Astrocyte (in vitro differentiated cells and primary cell): ENCODE data around the gene AAMP. TPM values are rescaled to one million over a fixed set of nuclear protein-coding genes. Genes with fewer than 3 reads are reported as not detected.

Experiments used
- DNase-seq: peaks from one replicate; pipeline ENCODE4 v3.0.0-alpha.2; 2010; ENCODE audit warnings: low read depth
- FAIRE-seq: peaks from 2 replicates; lab custom pipeline; 2011; peaks lifted over from hg19 to GRCh38; lab: Jason Lieb, UNC
- H2AFZ ChIP-seq: 2 replicates; pipeline ENCODE4 v1.6.0; 2012; ENCODE audit warnings: low read depth, low read length, inconsistent platforms
- H3K27ac ChIP-seq: 2 replicates; pipeline ENCODE4 v1.5.1; 2011; ENCODE audit warnings: low read depth, low read length, inconsistent platforms
- H3K27me3 ChIP-seq: 2 replicates; pipeline ENCODE4 v1.6.0; 2011; ENCODE audit warnings: low read length, inconsistent platforms; ENCODE audit not compliant: insufficient read depth
- H3K36me3 ChIP-seq: 2 replicates; pipeline ENCODE4 v1.5.1; 2011; ENCODE audit warnings: low read length, inconsistent platforms; ENCODE audit not compliant: insufficient read depth
- H3K4me1 ChIP-seq: 2 replicates; pipeline ENCODE4 v1.5.1; 2011; ENCODE audit warnings: low read length, inconsistent platforms; ENCODE audit not compliant: insufficient read depth
- H3K4me2 ChIP-seq: 2 replicates; pipeline ENCODE4 v1.6.0; 2012; ENCODE audit warnings: low read length, inconsistent platforms
- H3K4me3 ChIP-seq: 2 replicates; pipeline ENCODE4 v1.5.1; 2011; ENCODE audit warnings: low read depth, mild to moderate bottlenecking, low read length, inconsistent platforms; ENCODE audit not compliant: insufficient read depth
- H3K79me2 ChIP-seq: 2 replicates; pipeline ENCODE4 v1.6.0; 2012; ENCODE audit warnings: mild to moderate bottlenecking, low read length, inconsistent platforms; ENCODE audit not compliant: insufficient read depth
- H3K9ac ChIP-seq: 2 replicates; pipeline ENCODE4 v1.6.0; 2012; ENCODE audit warnings: mild to moderate bottlenecking, low read length, inconsistent platforms
- H3K9me3 ChIP-seq: 2 replicates; pipeline ENCODE4 v1.5.1; 2012; ENCODE audit warnings: low read depth, mild to moderate bottlenecking, low read length, inconsistent platforms; ENCODE audit not compliant: insufficient read depth
- H4K20me1 ChIP-seq: 2 replicates; pipeline ENCODE4 v1.6.0; 2012; ENCODE audit warnings: low read length, inconsistent platforms; ENCODE audit not compliant: insufficient read depth
- H3K27ac Mint-ChIP-seq: one replicate; pipeline ENCODE4 v1.8.0; 2021; ENCODE audit warnings: mild to moderate bottlenecking, mixed read lengths; ENCODE audit not compliant: unreplicated experiment
- H3K27me3 Mint-ChIP-seq: one replicate; pipeline ENCODE4 v1.8.0; 2021; ENCODE audit warnings: low read depth, mixed read lengths; ENCODE audit not compliant: unreplicated experiment
- H3K36me3 Mint-ChIP-seq: one replicate; pipeline ENCODE4 v1.8.0; 2021; ENCODE audit warnings: low read depth, mixed read lengths; ENCODE audit not compliant: unreplicated experiment
- H3K4me1 Mint-ChIP-seq: one replicate; pipeline ENCODE4 v1.8.0; 2021; ENCODE audit warnings: low read depth, mixed read lengths; ENCODE audit not compliant: unreplicated experiment
- H3K4me3 Mint-ChIP-seq: one replicate; pipeline ENCODE4 v1.8.0; 2021; ENCODE audit warnings: mild to moderate bottlenecking, moderate library complexity, mixed read lengths; ENCODE audit not compliant: unreplicated experiment
- H3K9me3 Mint-ChIP-seq: one replicate; pipeline ENCODE4 v1.8.0; 2021; ENCODE audit warnings: mild to moderate bottlenecking, mixed read lengths; ENCODE audit not compliant: unreplicated experiment
- CTCF ChIP-seq: IDR thresholded peaks from 2 replicates; pipeline ENCODE4 v1.5.1; 2011; ENCODE audit warnings: low read depth, mild to moderate bottlenecking, inconsistent platforms, low read length, moderate library complexity; ENCODE audit not compliant: insufficient read depth
- EZH2 ChIP-seq: IDR thresholded peaks from 2 replicates; pipeline ENCODE4 v1.6.1; 2012; ENCODE audit warnings: mild to moderate bottlenecking, low read length, inconsistent platforms; ENCODE audit not compliant: insufficient read depth
- total RNA-seq: library from RNA; stranded (reverse); gene quantifications from 2 replicates; pipeline ENCODE4 v1.2.1, GENCODE V29; 2021

Gene AAMP
- total RNA-seq, 1 donor from 2014 or later: 87.3 TPM

- Histone ChIP-seq H3K79me2 (no peaks in the 10 kb centered on the region), H4K20me1 (peaks cover 32% of the 10 kb centered on the region), H2AFZ (no peak overlapping the region), H3K4me2 (no peak overlapping the region), H3K27ac (no peak overlapping the region), H3K36me3 (peaks cover 19% of the 10 kb centered on the region), H3K4me3 (no peak overlapping the region), H3K27me3 (no peaks in the 10 kb centered on the region), H3K9me3 (no peaks in the 10 kb centered on the region), H3K9ac (no peak overlapping the region), H3K4me1 (peaks cover 14% of the 10 kb centered on the region)
- FAIRE-seq (no peak), DNase-seq (no peak)
- Mint-ChIP-seq H3K4me3 (no peak overlapping the region), H3K4me1 (peaks cover 37% of the 10 kb centered on the region), H3K36me3 (peaks cover 9% of the 10 kb centered on the region), H3K27ac (peak overlapping the region; percentile 58), H3K27me3 (no peaks in the 10 kb centered on the region), H3K9me3 (no peaks in the 10 kb centered on the region)
- TF ChIP-seq CTCF (no peak), EZH2 (no peak)
Measured at GRCh38 chr2:218260166-218260565, 9.8 kb downstream of the AAMP start.

DNA sequence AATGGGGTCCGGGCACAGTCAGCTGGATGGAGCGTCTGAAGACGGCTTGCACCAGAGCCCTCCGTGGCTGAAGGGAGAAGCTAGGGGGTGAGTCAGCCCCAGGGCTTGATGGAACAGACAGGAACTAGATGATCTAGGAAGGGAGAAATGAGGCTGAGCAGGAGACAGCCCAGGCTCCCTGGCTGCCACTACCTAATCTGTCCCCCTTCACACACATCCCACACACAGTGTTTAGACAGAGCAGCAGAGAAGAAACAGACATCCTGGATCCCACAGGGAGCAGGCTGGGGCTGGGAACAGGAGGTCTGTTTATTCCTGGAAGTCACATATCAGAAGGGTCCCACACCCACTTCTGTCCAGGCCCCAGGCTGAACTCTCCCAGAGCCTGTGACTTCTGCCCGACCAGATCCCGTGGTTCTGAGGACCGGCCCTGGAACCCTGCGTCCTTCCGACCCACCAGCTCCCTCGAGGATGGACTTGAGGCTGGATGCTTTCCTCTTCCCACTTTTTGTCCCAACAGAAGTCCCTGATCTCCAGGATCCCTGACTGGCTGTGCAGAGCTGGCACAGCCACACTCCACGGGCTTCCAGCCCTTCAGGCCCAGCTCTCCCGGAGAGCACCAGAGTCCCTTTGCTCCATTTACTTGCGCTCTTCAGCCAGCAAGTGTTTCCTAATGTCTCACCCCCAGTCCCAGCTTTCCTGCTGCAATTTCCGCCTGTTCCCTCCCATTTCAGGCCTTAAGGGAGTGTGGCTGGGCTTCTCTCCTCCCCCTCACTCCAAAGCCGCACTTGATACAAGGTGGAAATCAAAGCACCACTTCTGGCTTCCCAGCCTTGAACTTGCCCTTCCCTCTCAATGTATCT, 10.6 kb downstream of the AAMP start:
- Mint-ChIP-seq H3K36me3 (peaks cover 12% of the 10 kb centered on the region), H3K9me3 (no peaks in the 10 kb centered on the region), H3K4me3 (peak overlapping the region; percentile 28), H3K27me3 (no peaks in the 10 kb centered on the region), H3K4me1 (peaks cover 40% of the 10 kb centered on the region), H3K27ac (peak overlapping the region; percentile 95)
- Histone ChIP-seq H3K27me3 (no peaks in the 10 kb centered on the region), H3K4me2 (peak overlapping the region; percentile 42), H3K4me3 (no peak overlapping the region), H3K4me1 (peaks cover 14% of the 10 kb centered on the region), H2AFZ (no peak overlapping the region), H4K20me1 (peaks cover 37% of the 10 kb centered on the region), H3K79me2 (no peaks in the 10 kb centered on the region), H3K9ac (peak overlapping the region; percentile 54), H3K36me3 (peaks cover 27% of the 10 kb centered on the region), H3K9me3 (no peaks in the 10 kb centered on the region), H3K27ac (peak overlapping the region; percentile 59)
- DNase-seq: peak; percentile 68
- no peak for TF ChIP-seq EZH2
- TF ChIP-seq CTCF: no peak
- FAIRE-seq: no peak
